GM23248 (cell line): ENCODE measurements around the gene ADAM10.

Source experiments
- EZH2 ChIP-seq: fragments of 200-600 bp; sonication (generic); IDR thresholded peaks from 2 replicates; pipeline ENCODE4 v1.6.1; 2018; ENCODE audit warnings: antibody characterized with exemption, mild to moderate bottlenecking; ENCODE audit not compliant: insufficient read depth, poor library complexity, severe bottlenecking
- EZH2phosphoT487 ChIP-seq: fragments of 200-600 bp; sonication (generic); IDR thresholded peaks from 2 replicates; pipeline ENCODE4 v1.6.1; 2018; ENCODE audit warnings: antibody characterized with exemption, moderate library complexity, mild to moderate bottlenecking, low read depth; ENCODE audit not compliant: insufficient read depth

DNA sequence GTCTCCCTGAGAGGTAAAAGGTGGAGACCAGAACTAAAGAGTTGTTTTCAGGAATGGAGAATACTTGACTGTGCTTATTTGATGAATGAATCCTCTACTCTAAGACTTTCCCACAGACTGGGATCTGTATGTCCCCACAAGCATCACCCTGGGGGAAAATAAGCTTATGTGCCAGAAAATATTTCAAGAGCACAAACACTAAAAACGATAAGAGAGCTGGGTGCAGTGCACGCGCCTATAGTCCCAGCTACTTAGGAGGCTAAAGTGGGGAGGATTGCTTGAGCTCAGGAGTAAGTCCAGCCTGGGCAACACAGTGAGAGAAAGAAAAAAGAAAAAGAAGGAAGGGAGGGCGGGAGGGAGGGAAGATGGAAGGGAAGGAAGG lies 150.7 kb downstream of the ADAM10 start:
- TF ChIP-seq EZH2 (no peak), EZH2phosphoT487 (no peak)
